Chondrocyte (in vitro differentiated cells): Measurements from ENCODE around the gene SPINK14. TPM values are rescaled to one million over a fixed set of nuclear protein-coding genes. Genes with fewer than 3 reads are reported as not detected.

Source experiments
- DNase-seq: peaks from one replicate; pipeline ENCODE4 v3.0.0; 2021; ENCODE audit warnings: mixed read lengths, low spot score
- H3K27ac Mint-ChIP-seq: one replicate; pipeline ENCODE4 v1.8.0; 2021; ENCODE audit warnings: mild to moderate bottlenecking, moderate library complexity, mixed read lengths; ENCODE audit not compliant: unreplicated experiment
- H3K27me3 Mint-ChIP-seq: 2 replicates; pipeline ENCODE4 v1.8.0; 2021; ENCODE audit warnings: low read depth, mixed read lengths
- H3K36me3 Mint-ChIP-seq: 2 replicates; pipeline ENCODE4 v1.8.0; 2021; ENCODE audit warnings: low read depth, mixed read lengths
- H3K4me1 Mint-ChIP-seq: 2 replicates; pipeline ENCODE4 v1.8.0; 2021; ENCODE audit warnings: low read depth, mild to moderate bottlenecking, mixed read lengths
- H3K4me3 Mint-ChIP-seq: one replicate; pipeline ENCODE4 v1.8.0; 2021; ENCODE audit warnings: mild to moderate bottlenecking, moderate library complexity, mixed read lengths; ENCODE audit not compliant: unreplicated experiment
- H3K9me3 Mint-ChIP-seq: 2 replicates; pipeline ENCODE4 v1.8.0; 2021; ENCODE audit warnings: low read depth, mixed read lengths
- CTCF ChIP-seq: fragments of 200-600 bp; sonication (generic); IDR thresholded peaks from 2 replicates; pipeline ENCODE4 v1.5.0; 2021; ENCODE audit warnings: antibody characterized with exemption, mild to moderate bottlenecking, moderate library complexity
- total RNA-seq: library from RNA; stranded (reverse); gene quantifications from 3 replicates; pipeline ENCODE4 v1.2.1, GENCODE V29; 2021

The SPINK14 gene
- total RNA-seq, 1 donor from 2014 or later, result not detected

- TF ChIP-seq CTCF, result no peak
- H3K9me3 Mint-ChIP-seq, result no peaks in the 10 kb centered on the region
- no peak overlapping the region for H3K27ac Mint-ChIP-seq
- H3K36me3 Mint-ChIP-seq, result no peaks in the 10 kb centered on the region
- DNase-seq, result no peak
- H3K4me1 Mint-ChIP-seq, result no peaks in the 10 kb centered on the region
- peaks cover 28% of the 10 kb centered on the region for H3K27me3 Mint-ChIP-seq
- H3K4me3 Mint-ChIP-seq, result no peak overlapping the region
These were observed 22.7 kb downstream of the SPINK14 start for GRCh38 chr5:148191010-148191409.

GRCh38 chr5:148193202-148193601 lies 24.9 kb downstream of the SPINK14 start:
- H3K4me3 Mint-ChIP-seq, result no peak overlapping the region
- H3K36me3 Mint-ChIP-seq, result no peaks in the 10 kb centered on the region
- TF ChIP-seq CTCF, result no peak
- no peak overlapping the region for H3K27ac Mint-ChIP-seq
- H3K9me3 Mint-ChIP-seq, result no peaks in the 10 kb centered on the region
- H3K27me3 Mint-ChIP-seq, result peaks cover 31% of the 10 kb centered on the region
- no peak for DNase-seq
- no peaks in the 10 kb centered on the region for H3K4me1 Mint-ChIP-seq

- Mint-ChIP-seq H3K9me3 (no peaks in the 10 kb centered on the region), H3K27me3 (peaks cover 31% of the 10 kb centered on the region), H3K4me3 (no peak overlapping the region), H3K36me3 (no peaks in the 10 kb centered on the region), H3K4me1 (no peaks in the 10 kb centered on the region), H3K27ac (no peak overlapping the region)
- no peak for DNase-seq
- no peak for TF ChIP-seq CTCF
These were observed 32.8 kb downstream of the SPINK14 start for GRCh38 chr5:148201151-148201550.

- no peak for TF ChIP-seq CTCF
- Mint-ChIP-seq H3K27ac (no peak within 1 kb of the TSS), H3K4me1 (no peaks in the 10 kb centered on the region), H3K9me3 (no peaks in the 10 kb centered on the region), H3K36me3 (no peaks in the 10 kb centered on the region), H3K4me3 (no peak within 1 kb of the TSS), H3K27me3 (peaks cover 27% of the 10 kb centered on the region)
- DNase-seq, result no peak
These were observed 34.3 kb downstream of the SPINK14 start, which contains the start of gene SPINK6 for GRCh38 chr5:148202531-148203203. Gene SPINK6 (plus strand): TSS chr5:148203042. CDS start chr5:148203097, 55 bp downstream.

- Mint-ChIP-seq H3K27ac (no peak overlapping the region), H3K9me3 (no peaks in the 10 kb centered on the region), H3K4me1 (no peaks in the 10 kb centered on the region), H3K36me3 (no peaks in the 10 kb centered on the region), H3K27me3 (peaks cover 17% of the 10 kb centered on the region), H3K4me3 (no peak overlapping the region)
- TF ChIP-seq CTCF, result no peak
- DNase-seq, result no peak
These were observed 36.9 kb downstream of the SPINK14 start for GRCh38 chr5:148205044-148205806.
